Keratinocyte (primary cell): ENCODE data around the gene FAM117A. TPM values are rescaled to one million over a fixed set of nuclear protein-coding genes. Genes with fewer than 3 reads are reported as not detected.
A peak's percentile ranks its signal among the peaks of the same experiment; 100 is the strongest.

ENCODE experiments used
- DNase-seq: peaks from one replicate; pipeline ENCODE4 v3.0.0-alpha.2; 2011; ENCODE audit warnings: low read depth, missing footprints, low spot score
- FAIRE-seq: peaks from 2 replicates; lab custom pipeline; 2011; peaks lifted over from hg19 to GRCh38; lab: Jason Lieb, UNC
- H2AFZ ChIP-seq: 2 replicates; pipeline ENCODE4 v1.6.0; 2012; ENCODE audit warnings: low read length, control low read depth, inconsistent platforms; ENCODE audit not compliant: control insufficient read depth
- H3K27ac ChIP-seq: 2 replicates; pipeline ENCODE4 v1.5.1; 2011; ENCODE audit warnings: low read length; ENCODE audit not compliant: control insufficient read depth, insufficient read depth
- H3K27me3 ChIP-seq: 3 replicates; pipeline ENCODE4 v1.6.0; 2011; ENCODE audit warnings: low read length; ENCODE audit not compliant: control insufficient read depth, insufficient read depth; ENCODE audit errors: extremely low read depth
- H3K36me3 ChIP-seq, 2 experiments: 2 replicates in 1 of 2; 3 replicates in 1 of 2; pipeline ENCODE4 v1.5.1; 2011; ENCODE audit warnings: low read length in 2 of 2, mild to moderate bottlenecking in 1 of 2; ENCODE audit not compliant: control insufficient read depth in 2 of 2, insufficient read depth in 2 of 2; ENCODE audit errors: extremely low read depth in 1 of 2
- H3K4me1 ChIP-seq: 3 replicates; pipeline ENCODE4 v1.5.1; 2011; ENCODE audit warnings: low read length; ENCODE audit not compliant: control insufficient read depth, insufficient read depth; ENCODE audit errors: extremely low read depth
- H3K4me2 ChIP-seq: 3 replicates; pipeline ENCODE4 v1.6.0; 2011; ENCODE audit warnings: low read depth, low read length; ENCODE audit not compliant: control insufficient read depth, insufficient read depth; ENCODE audit errors: extremely low read depth
- H3K4me3 ChIP-seq, 3 experiments: fragments of 200-600 bp in 1 of 3; sonication (generic) in 1 of 3; 2 replicates in 2 of 3; 3 replicates in 1 of 3; pipeline ENCODE4 v1.5.1; 2011 to 2016; ENCODE audit warnings: low read length in 3 of 3, mild to moderate bottlenecking in 3 of 3, control low read depth in 2 of 3, inconsistent platforms in 1 of 3, low read depth in 1 of 3, mixed read lengths in 1 of 3, mixed run types in 1 of 3, moderate library complexity in 1 of 3; ENCODE audit not compliant: control insufficient read depth in 2 of 3, insufficient read depth in 2 of 3; ENCODE audit errors: extremely low read depth in 1 of 3
- H3K79me2 ChIP-seq: 2 replicates; pipeline ENCODE4 v1.6.0; 2012; ENCODE audit warnings: low read length; ENCODE audit not compliant: control insufficient read depth, insufficient read depth
- H3K9ac ChIP-seq: 3 replicates; pipeline ENCODE4 v1.6.0; 2011; ENCODE audit warnings: low read length; ENCODE audit not compliant: control insufficient read depth, insufficient read depth; ENCODE audit errors: extremely low read depth
- H3K9me1 ChIP-seq: 3 replicates; pipeline ENCODE4 v1.6.0; 2011; ENCODE audit warnings: low read length; ENCODE audit not compliant: control insufficient read depth, insufficient read depth; ENCODE audit errors: extremely low read depth
- H3K9me3 ChIP-seq: 2 replicates; pipeline ENCODE4 v1.5.1; 2012; ENCODE audit warnings: low read depth, low read length; ENCODE audit not compliant: control insufficient read depth
- H4K20me1 ChIP-seq: 3 replicates; pipeline ENCODE4 v1.6.0; 2011; ENCODE audit warnings: low read length; ENCODE audit not compliant: control insufficient read depth, insufficient read depth; ENCODE audit errors: extremely low read depth
- EZH2 ChIP-seq: IDR thresholded peaks from one replicate; pipeline ENCODE4 v1.6.1; 2012; ENCODE audit warnings: inconsistent platforms, mild to moderate bottlenecking, low read length, moderate library complexity
- dilution Hi-C: fragments of 300-500 bp; cut with MboI; formaldehyde crosslinking; loops from one replicate; pipeline ENCODE4 v1.7.0; 2020; ENCODE audit warnings: low sequenced_read_pairs; ENCODE audit not compliant: extremely low pct_ligation_motif_present
- polyA plus RNA-seq, 5 experiments: library from polyadenylated mRNA; depleted of rRNA in 3 of 5; stranded (reverse) in 3 of 5; stranded (forward) in 1 of 5; unstranded in 1 of 5; fragments of >200 nt; gene quantifications; 1 replicate in 1 of 5; 2 replicates in 3 of 5; 3 replicates in 1 of 5; pipeline versions ENCODE4 v1.2.1 to v1.2.3, GENCODE V29; 2011 to 2012; ENCODE audit warnings: missing spikeins in 2 of 5, low read depth in 1 of 5, low replicate concordance in 1 of 5
- TF ChIP-seq, protein P1 (sequence below), 3 experiments: IDR thresholded peaks in 1 of 3; conservative IDR thresholded peaks in 1 of 3; optimal IDR thresholded peaks in 1 of 3; 2 replicates in 2 of 3; 3 replicates in 1 of 3; pipeline versions ENCODE3 to v1.5.1; 2011; ENCODE audit warnings: low read length in 3 of 3, mild to moderate bottlenecking in 3 of 3, moderate library complexity in 2 of 3, control low read depth in 1 of 3, inconsistent platforms in 1 of 3; ENCODE audit not compliant: insufficient read depth in 2 of 3; ENCODE audit errors: extremely low read depth in 1 of 3

FAM117A gene
- polyA plus RNA-seq, 1 donor (not counting 4 experiments of a cell fraction or from before 2014, with no cell fraction given): 4.7 TPM

GRCh38 chr17:49741009-49741691 lies 22.8 kb downstream of the FAM117A start:
- no peaks in the 10 kb centered on the region for H3K27me3 ChIP-seq
- TF ChIP-seq, protein P1, sequence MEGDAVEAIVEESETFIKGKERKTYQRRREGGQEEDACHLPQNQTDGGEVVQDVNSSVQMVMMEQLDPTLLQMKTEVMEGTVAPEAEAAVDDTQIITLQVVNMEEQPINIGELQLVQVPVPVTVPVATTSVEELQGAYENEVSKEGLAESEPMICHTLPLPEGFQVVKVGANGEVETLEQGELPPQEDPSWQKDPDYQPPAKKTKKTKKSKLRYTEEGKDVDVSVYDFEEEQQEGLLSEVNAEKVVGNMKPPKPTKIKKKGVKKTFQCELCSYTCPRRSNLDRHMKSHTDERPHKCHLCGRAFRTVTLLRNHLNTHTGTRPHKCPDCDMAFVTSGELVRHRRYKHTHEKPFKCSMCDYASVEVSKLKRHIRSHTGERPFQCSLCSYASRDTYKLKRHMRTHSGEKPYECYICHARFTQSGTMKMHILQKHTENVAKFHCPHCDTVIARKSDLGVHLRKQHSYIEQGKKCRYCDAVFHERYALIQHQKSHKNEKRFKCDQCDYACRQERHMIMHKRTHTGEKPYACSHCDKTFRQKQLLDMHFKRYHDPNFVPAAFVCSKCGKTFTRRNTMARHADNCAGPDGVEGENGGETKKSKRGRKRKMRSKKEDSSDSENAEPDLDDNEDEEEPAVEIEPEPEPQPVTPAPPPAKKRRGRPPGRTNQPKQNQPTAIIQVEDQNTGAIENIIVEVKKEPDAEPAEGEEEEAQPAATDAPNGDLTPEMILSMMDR (optimal IDR thresholded peaks at IDR 0.05 in 1 of 3, IDR thresholded peaks at IDR 0.05 in 1 of 3, conservative IDR thresholded peaks at IDR 0.05 in 1 of 3; ENCODE audit: extremely low read depth in 1 of 3, insufficient read depth in 2 of 3, low read length in 3 of 3): no peak
- no peak for TF ChIP-seq EZH2
- H4K20me1 ChIP-seq: no peaks in the 10 kb centered on the region
- no peak for FAIRE-seq
- no peaks in the 10 kb centered on the region for H3K79me2 ChIP-seq
- H2AFZ ChIP-seq: no peak overlapping the region
- no peaks in the 10 kb centered on the region for H3K9me1 ChIP-seq
- H3K9ac ChIP-seq: peak overlapping the region; percentile 8
- no peaks in the 10 kb centered on the region for H3K9me3 ChIP-seq
- peaks cover 30% of the 10 kb centered on the region for H3K4me1 ChIP-seq
- H3K36me3 ChIP-seq: no peaks in the 10 kb centered on the region
- H3K4me3 ChIP-seq: peak overlapping the region in 1 of 3 experiments; percentile 7
- DNase-seq: no peak
- dilution Hi-C loops: no loop called here
- peak overlapping the region; percentile 68 for H3K4me2 ChIP-seq
- peak overlapping the region; percentile 16 for H3K27ac ChIP-seq

DNA sequence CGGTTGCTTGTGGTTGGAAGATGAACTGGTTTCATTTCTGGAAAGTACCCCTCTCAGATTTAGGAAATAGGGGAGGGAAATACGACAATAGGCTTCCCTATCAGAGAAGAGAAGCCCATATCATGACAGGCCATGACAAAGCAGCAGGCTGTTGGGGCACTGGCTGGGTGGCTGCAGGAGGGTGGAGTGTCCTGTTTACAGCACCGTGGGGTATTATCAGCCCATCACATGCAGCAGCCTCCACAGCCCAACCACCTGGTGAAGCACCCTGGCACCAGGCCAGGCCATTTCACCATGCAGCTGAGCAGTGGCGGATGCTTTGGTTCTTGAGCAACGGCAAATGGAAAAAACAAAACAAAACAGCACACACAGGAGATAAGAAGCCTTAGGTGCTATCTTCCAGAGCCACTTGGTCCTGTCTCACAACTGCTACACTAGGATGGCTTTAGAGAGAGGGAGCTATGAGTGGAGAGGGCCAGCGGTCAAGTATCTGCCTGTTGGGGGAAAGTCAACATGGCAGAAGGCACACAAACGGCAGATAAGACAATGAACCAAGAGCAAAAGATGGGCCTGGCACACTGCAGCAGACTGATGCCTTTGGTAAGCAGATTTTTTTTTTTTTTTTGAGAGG lies 24.2 kb downstream of the FAM117A start:
- H4K20me1 ChIP-seq: no peaks in the 10 kb centered on the region
- no peaks in the 10 kb centered on the region for H3K27me3 ChIP-seq
- no peak overlapping the region for H2AFZ ChIP-seq
- FAIRE-seq (no peak), DNase-seq (no peak)
- no peak overlapping the region for H3K4me2 ChIP-seq
- no peak overlapping the region for H3K4me3 ChIP-seq
- no peaks in the 10 kb centered on the region for H3K36me3 ChIP-seq
- TF ChIP-seq, protein P1 (optimal IDR thresholded peaks at IDR 0.05 in 1 of 3, IDR thresholded peaks at IDR 0.05 in 1 of 3, conservative IDR thresholded peaks at IDR 0.05 in 1 of 3; ENCODE audit: extremely low read depth in 1 of 3, insufficient read depth in 2 of 3, low read length in 3 of 3): no peak
- TF ChIP-seq EZH2: no peak
- H3K4me1 ChIP-seq: peaks cover 30% of the 10 kb centered on the region
- H3K27ac ChIP-seq: no peak overlapping the region
- H3K79me2 ChIP-seq: no peaks in the 10 kb centered on the region
- no peak overlapping the region for H3K9ac ChIP-seq
- no peaks in the 10 kb centered on the region for H3K9me1 ChIP-seq
- no peaks in the 10 kb centered on the region for H3K9me3 ChIP-seq
- dilution Hi-C loops: no loop called here
